ENCODE measurements around the gene CDON. TPM values are rescaled to one million over a fixed set of nuclear protein-coding genes. Genes with fewer than 3 reads are reported as not detected.
A peak's percentile ranks its signal among the peaks of the same experiment; 100 is the strongest.

Gene CDON
- total and polyA plus RNA-seq, 2 donors (not counting 1 experiment from before 2014, with no cell fraction given), result 10.7 TPM

DNA sequence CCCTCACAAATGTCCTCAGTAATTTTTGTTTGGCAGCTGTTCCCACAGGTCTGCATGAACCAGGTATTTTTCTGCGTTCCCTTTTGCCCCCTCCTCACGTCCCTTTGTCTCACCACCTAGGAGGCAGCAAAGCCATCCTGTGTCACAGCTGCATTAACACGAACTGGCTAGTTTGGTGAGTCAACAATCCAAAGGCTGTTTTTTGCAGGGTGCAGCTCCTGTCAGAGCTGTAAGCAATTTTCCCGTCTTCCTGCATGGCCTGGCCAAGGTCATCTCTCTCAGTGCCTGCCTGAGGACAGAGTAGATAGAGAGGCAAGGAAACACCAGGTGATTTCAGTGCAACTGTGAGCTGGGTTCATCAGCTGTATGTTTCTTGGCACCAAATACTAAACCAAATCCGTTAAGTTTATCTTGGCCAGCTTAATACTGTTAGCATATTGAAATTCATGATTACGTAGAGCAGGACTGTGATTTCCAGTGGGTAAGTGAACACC, 137.4 kb downstream of the CDON start:
- H4K20me1 ChIP-seq (ENCODE audit: control insufficient read depth, extremely low read depth, insufficient read depth, low read length), result no peaks in the 10 kb centered on the region
- no peak overlapping the region for H3K9ac ChIP-seq (ENCODE audit: insufficient read depth, low read length)
- no peak overlapping the region for H3K27ac ChIP-seq (ENCODE audit: insufficient read depth, low read length)
- TF ChIP-seq, protein P1, sequence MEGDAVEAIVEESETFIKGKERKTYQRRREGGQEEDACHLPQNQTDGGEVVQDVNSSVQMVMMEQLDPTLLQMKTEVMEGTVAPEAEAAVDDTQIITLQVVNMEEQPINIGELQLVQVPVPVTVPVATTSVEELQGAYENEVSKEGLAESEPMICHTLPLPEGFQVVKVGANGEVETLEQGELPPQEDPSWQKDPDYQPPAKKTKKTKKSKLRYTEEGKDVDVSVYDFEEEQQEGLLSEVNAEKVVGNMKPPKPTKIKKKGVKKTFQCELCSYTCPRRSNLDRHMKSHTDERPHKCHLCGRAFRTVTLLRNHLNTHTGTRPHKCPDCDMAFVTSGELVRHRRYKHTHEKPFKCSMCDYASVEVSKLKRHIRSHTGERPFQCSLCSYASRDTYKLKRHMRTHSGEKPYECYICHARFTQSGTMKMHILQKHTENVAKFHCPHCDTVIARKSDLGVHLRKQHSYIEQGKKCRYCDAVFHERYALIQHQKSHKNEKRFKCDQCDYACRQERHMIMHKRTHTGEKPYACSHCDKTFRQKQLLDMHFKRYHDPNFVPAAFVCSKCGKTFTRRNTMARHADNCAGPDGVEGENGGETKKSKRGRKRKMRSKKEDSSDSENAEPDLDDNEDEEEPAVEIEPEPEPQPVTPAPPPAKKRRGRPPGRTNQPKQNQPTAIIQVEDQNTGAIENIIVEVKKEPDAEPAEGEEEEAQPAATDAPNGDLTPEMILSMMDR (conservative IDR thresholded peaks at IDR 0.05 in 1 of 2, IDR thresholded peaks at IDR 0.05 in 1 of 2; ENCODE audit: low read depth in 1 of 2, low read length in 2 of 2), result no peak
- no peak for TF ChIP-seq EZH2 (IDR thresholded peaks at IDR 0.05; ENCODE audit: low read length, missing control alignments)
- H3K36me3 ChIP-seq (ENCODE audit: control insufficient read depth, insufficient read depth, low read length), result no peaks in the 10 kb centered on the region
- H3K4me3 ChIP-seq (replicated peaks in 1 of 4; ENCODE audit: control extremely low read depth in 1 of 4, insufficient read depth in 1 of 4, low read depth in 3 of 4, low read length in 4 of 4), result no peak overlapping the region
- DNase-seq (ENCODE audit: low read depth in 2 of 2), result peak in 1 of 2 donors; percentile 19
- H2AFZ ChIP-seq (ENCODE audit: low read length), result no peak overlapping the region
- peaks cover 4% of the 10 kb centered on the region for H3K27me3 ChIP-seq (ENCODE audit: control insufficient read depth, insufficient read depth, low read length)
- no peak overlapping the region for H3K4me2 ChIP-seq (ENCODE audit: extremely low read depth, insufficient read depth, low read length)
- H3K79me2 ChIP-seq (ENCODE audit: control insufficient read depth, insufficient read depth, low read length), result no peaks in the 10 kb centered on the region
- H3K9me3 ChIP-seq (ENCODE audit: control insufficient read depth, insufficient read depth, low read depth, low read length), result no peaks in the 10 kb centered on the region
- H3K4me1 ChIP-seq (ENCODE audit: control insufficient read depth, extremely low read depth, insufficient read depth, low read length), result no peaks in the 10 kb centered on the region

DNA sequence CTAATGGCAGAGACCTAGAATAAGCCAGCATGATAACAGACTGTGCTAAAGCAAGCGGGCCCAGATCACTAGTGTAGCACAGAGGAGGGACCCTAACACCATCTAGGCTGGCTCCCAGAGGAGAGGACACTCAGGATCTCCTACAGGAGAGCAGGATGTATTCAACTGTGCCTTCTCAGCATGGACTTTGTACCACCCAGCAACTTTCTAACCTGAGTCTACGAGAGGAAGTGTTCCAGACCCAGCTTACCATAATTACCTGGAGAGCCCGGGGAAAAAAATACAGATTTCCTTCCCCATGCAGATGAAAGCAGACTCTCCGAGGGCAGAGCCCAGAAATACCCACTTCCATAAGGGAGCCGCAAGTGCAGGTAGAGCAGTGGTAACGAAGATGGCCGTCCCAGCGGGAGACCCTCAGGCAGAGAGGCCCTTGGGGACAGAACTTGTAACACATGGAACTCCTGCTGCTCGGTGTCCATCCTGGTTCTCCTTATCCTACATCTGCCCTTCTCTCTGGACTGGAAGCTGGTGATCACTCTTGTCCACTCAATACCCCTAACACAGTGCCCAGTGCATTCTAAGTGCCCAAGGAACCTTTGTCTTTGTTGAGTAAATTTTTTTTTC, 138.2 kb downstream of the CDON start:
- no peak overlapping the region for H3K4me2 ChIP-seq (ENCODE audit: extremely low read depth, insufficient read depth, low read length)
- no peak overlapping the region for H3K27ac ChIP-seq (ENCODE audit: insufficient read depth, low read length)
- H4K20me1 ChIP-seq (ENCODE audit: control insufficient read depth, extremely low read depth, insufficient read depth, low read length), result no peaks in the 10 kb centered on the region
- no peaks in the 10 kb centered on the region for H3K36me3 ChIP-seq (ENCODE audit: control insufficient read depth, insufficient read depth, low read length)
- H2AFZ ChIP-seq (ENCODE audit: low read length), result no peak overlapping the region
- no peaks in the 10 kb centered on the region for H3K79me2 ChIP-seq (ENCODE audit: control insufficient read depth, insufficient read depth, low read length)
- peaks cover under 1% of the 10 kb centered on the region for H3K27me3 ChIP-seq (ENCODE audit: control insufficient read depth, insufficient read depth, low read length)
- no peaks in the 10 kb centered on the region for H3K9me3 ChIP-seq (ENCODE audit: control insufficient read depth, insufficient read depth, low read depth, low read length)
- TF ChIP-seq EZH2 (IDR thresholded peaks at IDR 0.05; ENCODE audit: low read length, missing control alignments), result no peak
- TF ChIP-seq, protein P1 (conservative IDR thresholded peaks at IDR 0.05 in 1 of 2, IDR thresholded peaks at IDR 0.05 in 1 of 2; ENCODE audit: low read depth in 1 of 2, low read length in 2 of 2), result no peak
- H3K9ac ChIP-seq (ENCODE audit: insufficient read depth, low read length), result no peak overlapping the region
- no peak for DNase-seq (ENCODE audit: low read depth in 2 of 2)
- no peaks in the 10 kb centered on the region for H3K4me1 ChIP-seq (ENCODE audit: control insufficient read depth, extremely low read depth, insufficient read depth, low read length)
- no peak overlapping the region for H3K4me3 ChIP-seq (replicated peaks in 1 of 4; ENCODE audit: control extremely low read depth in 1 of 4, insufficient read depth in 1 of 4, low read depth in 3 of 4, low read length in 4 of 4)

DNA sequence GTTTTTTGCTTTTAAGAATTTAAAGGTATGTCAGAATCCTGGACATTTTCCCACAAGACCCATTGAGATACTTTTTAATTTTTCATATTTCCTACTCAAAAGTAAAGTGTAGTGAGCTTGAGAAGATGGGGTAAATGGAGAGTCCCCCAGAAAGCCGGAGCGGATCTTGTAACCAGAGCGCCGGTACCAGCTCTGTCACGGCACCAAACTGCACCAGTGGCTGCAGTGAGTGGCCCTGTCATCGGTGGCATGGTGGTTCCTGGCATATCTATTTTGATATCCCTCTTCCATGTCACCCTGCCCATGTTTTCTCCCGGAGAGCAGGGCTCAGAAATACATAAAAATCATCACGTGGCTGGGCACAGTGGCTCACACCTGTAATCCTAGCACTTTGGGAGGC, 139.0 kb downstream of the CDON start:
- no peak overlapping the region for H3K27ac ChIP-seq (ENCODE audit: insufficient read depth, low read length)
- H3K4me3 ChIP-seq (replicated peaks in 1 of 4; ENCODE audit: control extremely low read depth in 1 of 4, insufficient read depth in 1 of 4, low read depth in 3 of 4, low read length in 4 of 4), result no peak overlapping the region
- TF ChIP-seq EZH2 (IDR thresholded peaks at IDR 0.05; ENCODE audit: low read length, missing control alignments), result no peak
- TF ChIP-seq, protein P1 (conservative IDR thresholded peaks at IDR 0.05 in 1 of 2, IDR thresholded peaks at IDR 0.05 in 1 of 2; ENCODE audit: low read depth in 1 of 2, low read length in 2 of 2), result no peak
- H3K79me2 ChIP-seq (ENCODE audit: control insufficient read depth, insufficient read depth, low read length), result no peaks in the 10 kb centered on the region
- no peak overlapping the region for H2AFZ ChIP-seq (ENCODE audit: low read length)
- no peak overlapping the region for H3K4me2 ChIP-seq (ENCODE audit: extremely low read depth, insufficient read depth, low read length)
- DNase-seq (ENCODE audit: low read depth in 2 of 2), result no peak
- no peaks in the 10 kb centered on the region for H3K9me3 ChIP-seq (ENCODE audit: control insufficient read depth, insufficient read depth, low read depth, low read length)
- no peaks in the 10 kb centered on the region for H3K36me3 ChIP-seq (ENCODE audit: control insufficient read depth, insufficient read depth, low read length)
- peaks cover 3% of the 10 kb centered on the region for H3K27me3 ChIP-seq (ENCODE audit: control insufficient read depth, insufficient read depth, low read length)
- no peaks in the 10 kb centered on the region for H4K20me1 ChIP-seq (ENCODE audit: control insufficient read depth, extremely low read depth, insufficient read depth, low read length)
- no peak overlapping the region for H3K9ac ChIP-seq (ENCODE audit: insufficient read depth, low read length)
- no peaks in the 10 kb centered on the region for H3K4me1 ChIP-seq (ENCODE audit: control insufficient read depth, extremely low read depth, insufficient read depth, low read length)
